ENCODE measurements around the gene DARS1.
"Not testable (repeated sequence)": the region's sequence is repeated elsewhere in the genome, so short reads cannot be mapped to it uniquely, and the experiment has no call there.

DARS1 gene

GRCh38 chr2:135885709-135886108 lies 99.7 kb downstream of the DARS1 start:
- DNase-seq (ENCODE audit: low spot score): no peak

- no peak for DNase-seq (ENCODE audit: low spot score)
Observed at GRCh38 chr2:135882415-135882814, 103.0 kb downstream of the DARS1 start.

GRCh38 chr2:135876770-135877169 lies 108.7 kb downstream of the DARS1 start:
- DNase-seq (ENCODE audit: low spot score): not testable (repeated sequence)

GRCh38 chr2:135876066-135876711 lies 109.2 kb downstream of the DARS1 start, which contains the start of gene MCM6:
Gene MCM6, minus strand, starts transcription at chr2:135876443. Its CDS starts 78 bp downstream, at chr2:135876365.
- DNase-seq (ENCODE audit: low spot score): peak; percentile 95

- DNase-seq (ENCODE audit: low spot score): no peak
Observed at GRCh38 chr2:135875491-135876065, 109.8 kb downstream of the DARS1 start.

GRCh38 chr2:135874777-135875365 lies 110.6 kb downstream of the DARS1 start:
- DNase-seq (ENCODE audit: low spot score): no peak

- no peak for DNase-seq (ENCODE audit: low spot score)
Observed at GRCh38 chr2:135870571-135870970, 114.9 kb downstream of the DARS1 start.

GRCh38 chr2:135863233-135863632 lies 122.2 kb downstream of the DARS1 start:
- DNase-seq (ENCODE audit: low spot score): no peak

- no peak for DNase-seq (ENCODE audit: low spot score)
Observed at GRCh38 chr2:135862718-135863117, 122.7 kb downstream of the DARS1 start.
